Endothelial cell of umbilical vein (primary cell): ENCODE data around the gene TNIK. TPM values are rescaled to one million over a fixed set of nuclear protein-coding genes. Genes with fewer than 3 reads are reported as not detected.

Experiments
- BruUV-seq: library from RNA; stranded (reverse); fragments of 400-500 nt; replicated peaks from 2 replicates; lab custom pipeline; 2021; lab: Mats Ljungman, UMichigan
- CTCF ChIA-PET: fragments of 300-600, 350-600 bp; sonication (Branson Sonifier 250); formaldehyde crosslinking; loops from one replicate; lab custom pipeline; 2021; ENCODE audit warnings: antibody characterized with exemption, inconsistent platforms; lab: Charles Lee
- POLR2A ChIA-PET: fragments of 300-600, 350-600 bp; sonication (Branson Sonifier 250); formaldehyde crosslinking; loops from one replicate; lab custom pipeline; 2021; ENCODE audit warnings: antibody characterized with exemption, inconsistent platforms; lab: Charles Lee
- DNase-seq: peaks from one replicate; pipeline ENCODE4 v3.0.0-alpha.2; 2011; ENCODE audit warnings: low read depth, low spot score
- FAIRE-seq: peaks from 2 replicates; lab custom pipeline; 2011; peaks lifted over from hg19 to GRCh38; lab: Jason Lieb, UNC
- H2AFZ ChIP-seq: 2 replicates; pipeline ENCODE4 v1.6.0; 2012; ENCODE audit warnings: low read depth, low read length, control low read depth, inconsistent platforms
- H3K27ac ChIP-seq: 2 replicates; pipeline ENCODE4 v1.5.1; 2011; ENCODE audit warnings: low read depth, mild to moderate bottlenecking, control low read depth, low read length, moderate library complexity; ENCODE audit not compliant: insufficient read depth
- H3K27me3 ChIP-seq, 2 experiments: 2 replicates each; pipeline versions ENCODE4 v1.6.0 to v1.6.1; 2011; ENCODE audit warnings: low read length in 2 of 2, mixed read lengths in 1 of 2; ENCODE audit not compliant: control insufficient read depth in 2 of 2, insufficient read depth in 2 of 2
- H3K36me3 ChIP-seq, 2 experiments: 2 replicates in 1 of 2; 3 replicates in 1 of 2; pipeline ENCODE4 v1.5.1; 2011; ENCODE audit warnings: low read length in 2 of 2, mild to moderate bottlenecking in 1 of 2, moderate library complexity in 1 of 2; ENCODE audit not compliant: control insufficient read depth in 2 of 2, insufficient read depth in 2 of 2; ENCODE audit errors: extremely low read depth in 1 of 2
- H3K4me1 ChIP-seq: 3 replicates; pipeline ENCODE4 v1.5.1; 2011; ENCODE audit warnings: mild to moderate bottlenecking, low read length; ENCODE audit not compliant: control insufficient read depth, insufficient read depth; ENCODE audit errors: extremely low read depth
- H3K4me2 ChIP-seq: 2 replicates; pipeline ENCODE4 v1.6.1; 2011; ENCODE audit warnings: low read length, control low read depth, mixed read lengths; ENCODE audit not compliant: insufficient read depth
- H3K4me3 ChIP-seq, 3 experiments: fragments of 200-600 bp in 1 of 3; sonication (generic), shearing (Covaris generic) in 1 of 3; replicated peaks in 1 of 3; 2 replicates each; pipeline ENCODE4 v1.5.1; 2011 to 2016; ENCODE audit warnings: control low read depth in 3 of 3, low read length in 3 of 3, mild to moderate bottlenecking in 2 of 3, inconsistent platforms in 1 of 3, low read depth in 1 of 3, moderate library complexity in 1 of 3; ENCODE audit not compliant: insufficient read depth in 1 of 3
- H3K79me2 ChIP-seq: 2 replicates; pipeline ENCODE4 v1.6.0; 2012; ENCODE audit warnings: low read length, inconsistent platforms; ENCODE audit not compliant: control insufficient read depth, insufficient read depth
- H3K9ac ChIP-seq: replicated peaks from 2 replicates; pipeline ENCODE3; 2011; ENCODE audit warnings: low read length, control low read depth; ENCODE audit not compliant: insufficient read depth; ENCODE audit errors: extremely low read depth
- H3K9me1 ChIP-seq: replicated peaks from 3 replicates; pipeline ENCODE4 v1.6.0; 2011; ENCODE audit warnings: mild to moderate bottlenecking, low read length; ENCODE audit not compliant: control insufficient read depth, insufficient read depth; ENCODE audit errors: extremely low read depth
- H3K9me3 ChIP-seq: replicated peaks from 2 replicates; pipeline ENCODE4 v1.5.1; 2012; ENCODE audit warnings: low read length, inconsistent platforms; ENCODE audit not compliant: control insufficient read depth, insufficient read depth
- H4K20me1 ChIP-seq: replicated peaks from 2 replicates; pipeline ENCODE3; 2011; ENCODE audit warnings: mild to moderate bottlenecking, low read length; ENCODE audit not compliant: control insufficient read depth, insufficient read depth; ENCODE audit errors: extremely low read depth
- CTCF ChIP-seq, 2 donors: IDR thresholded peaks; 1 replicate in 1 of 2; 2 replicates in 1 of 2; pipeline ENCODE4 v1.5.1; 2011; ENCODE audit warnings: low read length in 2 of 2, mild to moderate bottlenecking in 2 of 2, moderate library complexity in 2 of 2, control low read depth in 1 of 2, inconsistent platforms in 1 of 2, low read depth in 1 of 2; ENCODE audit not compliant: insufficient read depth in 1 of 2; ENCODE audit errors: extremely low read depth in 1 of 2
- EZH2 ChIP-seq: IDR thresholded peaks from 2 replicates; pipeline ENCODE4 v1.6.1; 2012; ENCODE audit warnings: borderline replicate concordance, low read depth, mild to moderate bottlenecking, moderate library complexity, low read length, inconsistent platforms; ENCODE audit not compliant: severe bottlenecking
- FOS ChIP-seq: IDR thresholded peaks from 2 replicates; pipeline ENCODE4 v1.6.1; 2011; ENCODE audit warnings: mild to moderate bottlenecking, low read length, moderate library complexity, borderline replicate concordance; ENCODE audit not compliant: insufficient read depth
- GATA2 ChIP-seq: IDR thresholded peaks from 2 replicates; pipeline ENCODE4 v1.7.0; 2011; ENCODE audit warnings: low read depth, mild to moderate bottlenecking, moderate library complexity, mixed read lengths, low read length; ENCODE audit not compliant: insufficient read length, insufficient read depth
- JUN ChIP-seq: IDR thresholded peaks from 2 replicates; pipeline ENCODE4 v1.6.1; 2011; ENCODE audit warnings: borderline replicate concordance, low read depth; ENCODE audit not compliant: insufficient read length, insufficient read depth
- MAX ChIP-seq: IDR thresholded peaks from 2 replicates; pipeline ENCODE4 v1.6.1; 2011; ENCODE audit not compliant: insufficient read depth, insufficient read length
- MYC ChIP-seq: IDR thresholded peaks from one replicate; pipeline ENCODE4 v1.6.1; 2011; ENCODE audit warnings: mild to moderate bottlenecking, low read depth, low read length
- POLR2A ChIP-seq: IDR thresholded peaks from 2 replicates; pipeline ENCODE4 v1.6.1; 2012; ENCODE audit warnings: low read depth, mild to moderate bottlenecking, control low read depth, low read length
- POLR2AphosphoS5 ChIP-seq: IDR thresholded peaks from 2 replicates; pipeline ENCODE4 v1.6.1; 2012; ENCODE audit warnings: low read depth, mild to moderate bottlenecking, control low read depth, low read length, moderate library complexity; ENCODE audit not compliant: insufficient read depth
- dilution Hi-C: fragments of 300-500 bp; cut with MboI; formaldehyde crosslinking; loops from one replicate; pipeline ENCODE4 v1.15.0; 2019; ENCODE audit warnings: low sequenced_read_pairs; ENCODE audit not compliant: extremely low pct_ligation_motif_present
- intact Hi-C: fragments of 100-400 bp; cut with micrococcal nuclease; formaldehyde crosslinking; loops from one replicate; pipeline ENCODE4 v1.10.0; 2022
- polyA plus RNA-seq, 4 experiments: library from polyadenylated mRNA; depleted of rRNA in 3 of 4; stranded (reverse) in 3 of 4; unstranded in 1 of 4; fragments of >200 nt; gene quantifications; 2 replicates each; pipeline versions ENCODE4 v1.2.1 to v1.2.3, GENCODE V29; 2011 to 2012; ENCODE audit warnings: missing spikeins in 1 of 4
- total RNA-seq: library from RNA; stranded (reverse); gene quantifications from 2 replicates; pipeline ENCODE4 v1.2.3, GENCODE V29; 2021

Gene TNIK
- total and polyA plus RNA-seq, 2 donors (not counting 3 experiments of a cell fraction or from before 2014, with no cell fraction given) = 10.9 to 39.7 TPM

DNA sequence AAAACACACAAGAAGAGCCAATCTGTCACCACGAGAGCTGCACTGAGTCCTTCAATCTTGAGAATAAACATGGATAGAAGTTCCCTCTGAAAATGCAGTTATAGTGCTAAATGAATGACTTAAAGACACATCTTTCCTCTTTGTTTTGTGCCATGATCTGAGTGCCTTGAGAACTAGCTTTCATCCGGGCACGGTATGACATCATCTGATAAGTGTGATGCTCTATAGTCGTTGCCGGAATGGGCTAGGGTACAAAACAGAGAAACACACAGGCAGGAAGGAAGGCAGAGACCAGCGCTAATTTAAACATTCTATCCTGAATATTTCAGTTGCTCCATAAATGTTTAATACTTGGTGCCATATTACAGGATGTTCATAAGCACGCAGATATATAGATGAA is 146.5 kb downstream of the TNIK start:
- CTCF ChIA-PET = interaction anchor here (1.0 to 5.1 kb wide), 3 partner anchors 10 to 79 kb away, joined by 3 to 33 read pairs (median 5); no protein-coding TSS in a partner anchor
- POLR2A ChIA-PET = no interaction called here
- dilution Hi-C loops = no loop called here

DNA sequence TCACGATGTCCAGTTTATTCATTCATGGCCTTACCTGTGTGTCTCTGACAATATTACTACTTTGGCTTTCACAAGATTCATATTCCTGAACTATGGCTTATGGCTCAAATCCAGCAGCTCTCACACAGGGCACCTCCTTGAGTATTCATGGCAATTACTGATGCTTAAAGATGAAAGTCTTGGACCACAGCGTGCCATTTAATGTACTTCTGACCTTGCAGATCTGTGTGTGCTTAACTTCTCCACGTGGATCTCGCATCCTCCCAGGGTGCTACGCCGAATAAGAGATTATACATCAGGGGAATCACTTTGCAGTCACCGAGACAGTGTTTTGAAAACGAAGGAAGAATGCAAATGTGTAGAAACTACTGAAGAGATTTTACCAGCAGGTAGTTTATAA is 147.5 kb downstream of the TNIK start:
- no peak overlapping the region for H3K9ac ChIP-seq
- BruUV-seq = no TSS peak
- H3K4me3 ChIP-seq = no peak overlapping the region
- dilution Hi-C loops = no loop called here
- no peak overlapping the region for H2AFZ ChIP-seq
- H4K20me1 ChIP-seq = no peaks in the 10 kb centered on the region
- no peak overlapping the region for H3K27ac ChIP-seq
- intact Hi-C loops = no loop called here
- no peak for TF ChIP-seq MAX
- TF ChIP-seq FOS = no peak
- TF ChIP-seq CTCF (IDR thresholded peaks at IDR 0.05; ENCODE audit: extremely low read depth in 1 of 2, insufficient read depth in 1 of 2, low read depth in 1 of 2, low read length in 2 of 2) = no peak
- TF ChIP-seq POLR2A = no peak
- TF ChIP-seq EZH2 = no peak
- no peak for TF ChIP-seq MYC
- no peak for TF ChIP-seq JUN
- TF ChIP-seq POLR2AphosphoS5 = no peak
- TF ChIP-seq GATA2 = no peak
- H3K9me1 ChIP-seq = no peaks in the 10 kb centered on the region
- H3K36me3 ChIP-seq = no peaks in the 10 kb centered on the region
- no peak overlapping the region for H3K4me2 ChIP-seq
- H3K27me3 ChIP-seq = no peaks in the 10 kb centered on the region
- H3K9me3 ChIP-seq = no peaks in the 10 kb centered on the region
- H3K79me2 ChIP-seq = peaks cover 12% of the 10 kb centered on the region
- FAIRE-seq (no peak), DNase-seq (no peak)
- ChIA-PET CTCF (interaction anchor here (1.1 to 5.1 kb wide), 2 partner anchors 11 to 21 kb away, joined by 5 to 33 read pairs; no protein-coding TSS in a partner anchor), POLR2A (interaction anchor here (0.7 kb wide), 1 partner anchor 522 kb away, joined by 6 read pairs; no protein-coding TSS in a partner anchor)
- H3K4me1 ChIP-seq = peaks cover 24% of the 10 kb centered on the region

More for the DNA sequence above, 146.5 kb downstream of the TNIK start:
- FAIRE-seq (no peak), DNase-seq (no peak)
- no peaks in the 10 kb centered on the region for H3K36me3 ChIP-seq
- H3K9me1 ChIP-seq = no peaks in the 10 kb centered on the region
- no peak overlapping the region for H3K9ac ChIP-seq
- H2AFZ ChIP-seq = no peak overlapping the region
- H3K4me3 ChIP-seq = no peak overlapping the region
- no peak overlapping the region for H3K4me2 ChIP-seq
- intact Hi-C loops = no loop called here
- no TSS peak for BruUV-seq
- peaks cover 24% of the 10 kb centered on the region for H3K4me1 ChIP-seq
- H3K27ac ChIP-seq = no peak overlapping the region
- no peaks in the 10 kb centered on the region for H3K9me3 ChIP-seq
- H3K27me3 ChIP-seq = no peaks in the 10 kb centered on the region
- H3K79me2 ChIP-seq = peaks cover 9% of the 10 kb centered on the region
- H4K20me1 ChIP-seq = no peaks in the 10 kb centered on the region
- no peak for TF ChIP-seq POLR2AphosphoS5
- TF ChIP-seq MYC = no peak
- TF ChIP-seq JUN = no peak
